Karpas-422 (cell line): ENCODE results near the gene DNAAF9. TPM values are rescaled to one million over a fixed set of nuclear protein-coding genes. Genes with fewer than 3 reads are reported as not detected.

Experiments used
- DNase-seq: peaks from one replicate; pipeline ENCODE4 v3.0.0-alpha.2; 2015
- H2AFZ ChIP-seq: fragments of 200-600 bp; sonication (generic); 2 replicates; pipeline ENCODE4 v1.6.1; 2014; ENCODE audit warnings: antibody characterized with exemption, low read length, mixed read lengths
- H3K27ac ChIP-seq: fragments of 200-600 bp; sonication (generic); 2 replicates; pipeline ENCODE4 v1.5.1; 2014; ENCODE audit warnings: mild to moderate bottlenecking, low read length, moderate library complexity
- H3K27me3 ChIP-seq: fragments of 200-600 bp; sonication (generic); 2 replicates; pipeline ENCODE4 v1.6.1; 2014; ENCODE audit warnings: low read length, mixed read lengths
- H3K36me3 ChIP-seq: fragments of 200-600 bp; sonication (generic); 2 replicates; pipeline ENCODE4 v1.6.1; 2014; ENCODE audit warnings: low read length, mixed read lengths; ENCODE audit not compliant: insufficient read depth
- H3K4me1 ChIP-seq: fragments of 200-600 bp; sonication (generic); 2 replicates; pipeline ENCODE4 v1.6.1; 2014; ENCODE audit warnings: mild to moderate bottlenecking, low read length, mixed read lengths
- H3K4me2 ChIP-seq: fragments of 200-600 bp; sonication (generic); 2 replicates; pipeline ENCODE4 v1.6.1; 2014; ENCODE audit warnings: low read length, low read depth, mild to moderate bottlenecking; ENCODE audit not compliant: poor library complexity, severe bottlenecking
- H3K4me3 ChIP-seq: fragments of 200-600 bp; sonication (generic); 2 replicates; pipeline ENCODE4 v1.5.1; 2014; ENCODE audit warnings: mild to moderate bottlenecking, antibody characterized with exemption, low read length, mixed read lengths
- H3K79me2 ChIP-seq: fragments of 200-600 bp; sonication (generic); 2 replicates; pipeline ENCODE4 v1.6.1; 2014; ENCODE audit warnings: mild to moderate bottlenecking, low read length, mixed read lengths
- H3K9ac ChIP-seq: fragments of 200-600 bp; sonication (generic); 2 replicates; pipeline ENCODE4 v1.6.0; 2014; ENCODE audit warnings: low read length
- H3K9me2 ChIP-seq: fragments of 200-600 bp; sonication (generic), shearing (Covaris generic); replicated peaks from 2 replicates; pipeline ENCODE4 v1.6.0; 2014; ENCODE audit warnings: mild to moderate bottlenecking, low read length, moderate library complexity; ENCODE audit not compliant: insufficient read depth
- H3K9me3 ChIP-seq: fragments of 300-700, 200-600 bp; sonication (generic); 2 replicates; pipeline ENCODE4 v1.6.1; 2014; ENCODE audit warnings: low read length, mixed read lengths
- H4K20me1 ChIP-seq: fragments of 200-600 bp; sonication (generic); 2 replicates; pipeline ENCODE4 v1.6.1; 2014; ENCODE audit warnings: mild to moderate bottlenecking, antibody characterized with exemption, low read length, low read depth; ENCODE audit not compliant: insufficient read depth
- small RNA-seq: library from RNA; depleted of rRNA; stranded (forward); fragments of <200 nt; gene quantifications from one replicate; pipeline ENCODE3, GENCODE V24; 2014
- total RNA-seq: library from RNA; depleted of rRNA; stranded (reverse); fragments of >200 nt; shearing (Covaris generic); gene quantifications from 2 replicates; pipeline ENCODE4 v1.2.3, GENCODE V29; 2014; ENCODE audit warnings: low replicate concordance; rRNA removed

Gene DNAAF9
- total RNA-seq, 1 experiment from 2014 or later: not detected

GRCh38 chr20:3358676-3359340 is 48.7 kb downstream of the DNAAF9 start:
- Histone ChIP-seq H3K9me2 (no peaks in the 10 kb centered on the region), H3K27ac (no peak overlapping the region), H3K4me3 (no peak overlapping the region), H3K4me1 (no peaks in the 10 kb centered on the region), H4K20me1 (no peaks in the 10 kb centered on the region), H3K79me2 (no peaks in the 10 kb centered on the region), H2AFZ (no peak overlapping the region), H3K27me3 (no peaks in the 10 kb centered on the region), H3K36me3 (no peaks in the 10 kb centered on the region), H3K9me3 (no peaks in the 10 kb centered on the region), H3K4me2 (no peak overlapping the region), H3K9ac (no peak overlapping the region)
- no peak for DNase-seq

Small RNA genes within 50 kb of the gene (small RNA-seq; reads per million reads assigned to genes)
- not detected for gene RF00012
- not detected for gene RNU6-1019P

Other genes with a start within 250 kb of the DNAAF9 start
- gene FASTKD5, start 247.8 kb downstream of the DNAAF9 start, total RNA-seq: 13.1 and 17.5 TPM in 2 replicates
- 2.9 and 4.2 TPM in 2 replicates for gene UBOX5, start 247.8 kb downstream of the DNAAF9 start, total RNA-seq
- 3.1 and 9.1 TPM in 2 replicates for gene LZTS3, start 234.1 kb downstream of the DNAAF9 start, total RNA-seq
- 22.0 and 48.5 TPM in 2 replicates for gene DDRGK1, start 203.0 kb downstream of the DNAAF9 start, total RNA-seq
- 76.9 and 94.4 TPM in 2 replicates for gene ITPA, start 198.2 kb downstream of the DNAAF9 start, total RNA-seq
- gene SLC4A11, start 168.5 kb downstream of the DNAAF9 start, total RNA-seq: 0.36 and 0.60 TPM in 2 replicates
- 7.9 and 8.2 TPM in 2 replicates for gene ATRN, start 63.3 kb upstream of the DNAAF9 start, total RNA-seq